HG03342 (cell line): Measurements from ENCODE around the gene RAP1A.

Experiments used
- ATAC-seq: cut with Tn5 transposase; IDR thresholded peaks from one replicate; pipeline ENCODE4 v1.9.1; 2021; ENCODE audit warnings: mild to moderate bottlenecking, moderate library complexity; ENCODE audit not compliant: unreplicated experiment

Gene RAP1A

DNA sequence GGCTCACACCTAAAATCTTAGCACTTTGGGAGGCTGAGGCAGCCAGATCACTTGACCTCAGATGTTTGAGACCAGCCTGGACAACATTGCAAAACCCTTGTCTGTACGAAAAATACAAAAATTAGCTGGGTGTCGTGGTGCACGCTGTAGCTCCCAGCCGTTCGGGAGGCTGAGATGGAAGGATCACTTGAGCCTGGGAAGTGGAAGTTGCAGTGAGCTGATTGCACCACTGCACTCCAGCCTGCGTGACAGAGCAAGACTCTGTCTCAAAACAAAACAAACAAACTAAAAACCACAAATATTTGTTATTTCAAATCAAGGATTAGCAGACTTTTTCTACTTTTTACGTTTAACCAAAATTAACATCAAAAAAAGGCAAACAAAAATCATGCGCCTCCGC is 88.3 kb downstream of the RAP1A start:
- no peak for ATAC-seq

DNA sequence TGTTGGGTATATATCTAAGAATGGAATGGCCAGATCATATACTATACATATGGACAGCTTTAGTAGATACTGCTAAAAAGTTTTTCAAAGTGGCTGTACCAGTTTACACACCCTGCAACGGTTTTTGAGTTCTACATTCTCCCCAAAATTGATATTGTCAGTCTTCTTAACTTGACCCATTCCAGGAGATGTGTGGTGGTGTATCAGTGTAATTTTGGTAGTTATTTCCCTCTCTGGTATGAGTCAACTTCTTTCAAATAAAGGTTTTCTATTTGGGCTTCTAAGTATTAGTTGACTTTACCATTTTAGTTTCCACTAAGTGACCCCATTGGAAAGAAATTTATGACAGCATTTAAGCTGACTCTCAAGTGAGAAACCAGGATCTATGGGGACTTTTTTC is 90.4 kb downstream of the RAP1A start:
- no peak for ATAC-seq

DNA sequence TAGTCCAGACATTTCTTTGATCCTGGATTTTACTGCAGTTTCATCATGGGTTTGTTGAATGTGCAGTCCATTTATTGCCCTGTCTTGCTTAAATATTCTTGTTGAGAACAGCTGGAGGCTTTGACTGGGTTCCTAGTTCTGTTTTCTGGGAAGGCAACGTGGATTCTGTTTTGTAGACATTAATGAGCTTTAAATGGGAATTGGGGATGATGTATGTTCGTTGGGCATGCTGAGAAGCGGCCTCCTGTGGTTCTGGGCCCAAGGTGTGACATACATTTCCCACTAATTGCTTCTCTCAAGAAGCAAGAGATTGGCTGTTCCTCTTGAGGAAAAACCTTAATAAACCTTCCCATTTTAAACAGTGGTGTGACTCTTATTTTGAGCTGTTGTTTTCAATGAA is 96.7 kb downstream of the RAP1A start:
- no peak for ATAC-seq

DNA sequence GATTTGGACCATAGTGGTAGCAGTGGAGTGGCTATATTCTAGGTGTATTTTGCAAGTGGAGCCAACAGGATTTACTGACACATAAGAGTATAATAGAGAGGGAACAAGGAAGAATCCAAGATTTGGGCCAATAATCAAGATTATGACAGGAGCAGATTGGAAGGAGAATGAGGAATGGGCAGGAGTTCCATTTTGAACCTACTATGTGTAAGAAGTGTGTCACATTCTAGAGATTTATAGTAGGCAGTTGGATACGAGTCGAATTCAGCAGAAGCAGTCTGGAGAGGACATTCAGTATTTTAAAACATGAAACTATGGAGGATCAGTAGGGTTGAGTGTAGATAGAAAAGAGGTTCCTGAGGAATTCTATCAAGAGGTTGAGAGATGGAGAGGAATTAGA is 97.9 kb downstream of the RAP1A start:
- no peak for ATAC-seq

DNA sequence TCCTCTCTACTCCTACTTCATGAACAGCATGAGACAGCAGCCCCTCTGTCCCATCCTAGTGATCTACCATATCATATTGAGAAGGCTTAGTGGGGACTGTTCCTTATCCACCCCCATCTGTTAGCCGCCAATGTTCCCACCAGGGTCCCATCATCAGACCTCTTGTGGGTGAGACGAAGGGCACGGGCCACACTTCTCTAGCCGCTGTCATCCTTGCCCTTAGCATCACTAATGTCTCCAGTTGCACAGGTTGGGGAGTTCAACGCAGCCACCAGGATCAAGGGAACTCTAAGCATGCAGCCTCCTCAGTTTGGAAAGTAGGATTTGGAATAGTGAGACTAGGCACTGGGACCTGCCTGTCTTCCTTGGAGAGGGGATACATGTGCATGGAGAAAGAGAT is 99.5 kb downstream of the RAP1A start:
- no peak for ATAC-seq

DNA sequence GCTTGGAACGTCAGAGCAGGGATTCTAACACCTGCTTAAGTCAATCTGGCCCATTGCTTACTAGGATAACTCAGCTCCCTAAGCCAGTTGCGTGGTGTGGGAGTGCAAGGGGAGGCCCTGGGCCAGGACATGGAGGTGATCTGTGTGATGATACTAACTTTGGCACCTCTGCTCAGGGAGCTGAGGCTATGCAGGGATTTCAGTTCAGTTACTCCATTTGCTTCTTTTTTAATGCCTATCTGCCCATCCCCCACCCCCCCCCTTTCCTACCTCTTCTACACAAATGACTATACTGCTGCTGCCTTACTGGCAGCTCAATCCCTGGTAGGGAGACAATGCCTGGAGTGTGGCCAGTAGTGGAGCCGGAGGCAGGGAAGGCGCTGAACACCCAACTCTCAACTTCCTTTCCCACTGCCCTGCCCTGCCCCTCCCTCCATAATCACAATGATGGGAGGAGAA is 100.1 kb downstream of the RAP1A start:
- ATAC-seq: no peak

DNA sequence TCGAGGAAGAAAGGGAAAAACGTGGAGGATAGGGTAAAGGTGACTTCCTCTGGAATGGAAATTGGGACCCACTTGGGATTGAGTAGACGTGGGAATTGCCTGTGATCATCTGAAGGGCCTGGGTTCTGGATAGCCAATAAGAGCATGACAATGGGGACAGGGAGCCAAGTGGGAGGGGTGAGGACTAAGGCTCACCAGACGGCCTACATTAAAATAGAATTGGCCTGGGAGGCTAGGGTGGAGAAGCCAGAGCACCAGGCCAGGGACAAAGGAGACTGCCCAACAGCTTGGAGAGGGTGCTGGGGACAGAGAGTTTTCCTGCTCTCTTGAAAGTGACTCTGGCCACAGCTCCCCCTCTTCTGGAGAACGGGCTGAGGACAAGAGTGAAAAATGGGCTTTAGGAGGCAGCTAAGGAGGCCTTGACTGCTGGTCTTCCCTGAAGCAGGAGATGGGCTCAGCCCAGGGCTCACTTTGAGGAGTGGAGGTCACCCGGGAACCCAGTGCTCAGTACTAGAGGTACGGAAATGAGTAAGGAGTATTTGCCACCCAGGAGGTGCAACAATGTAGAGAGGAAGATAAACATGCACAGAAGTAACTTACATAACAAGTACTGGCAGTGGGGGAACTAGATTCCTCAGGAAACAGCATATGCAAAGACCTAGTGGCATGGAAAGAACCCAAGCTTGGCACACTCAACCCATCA is 100.8 kb downstream of the RAP1A start:
- ATAC-seq: no peak

DNA sequence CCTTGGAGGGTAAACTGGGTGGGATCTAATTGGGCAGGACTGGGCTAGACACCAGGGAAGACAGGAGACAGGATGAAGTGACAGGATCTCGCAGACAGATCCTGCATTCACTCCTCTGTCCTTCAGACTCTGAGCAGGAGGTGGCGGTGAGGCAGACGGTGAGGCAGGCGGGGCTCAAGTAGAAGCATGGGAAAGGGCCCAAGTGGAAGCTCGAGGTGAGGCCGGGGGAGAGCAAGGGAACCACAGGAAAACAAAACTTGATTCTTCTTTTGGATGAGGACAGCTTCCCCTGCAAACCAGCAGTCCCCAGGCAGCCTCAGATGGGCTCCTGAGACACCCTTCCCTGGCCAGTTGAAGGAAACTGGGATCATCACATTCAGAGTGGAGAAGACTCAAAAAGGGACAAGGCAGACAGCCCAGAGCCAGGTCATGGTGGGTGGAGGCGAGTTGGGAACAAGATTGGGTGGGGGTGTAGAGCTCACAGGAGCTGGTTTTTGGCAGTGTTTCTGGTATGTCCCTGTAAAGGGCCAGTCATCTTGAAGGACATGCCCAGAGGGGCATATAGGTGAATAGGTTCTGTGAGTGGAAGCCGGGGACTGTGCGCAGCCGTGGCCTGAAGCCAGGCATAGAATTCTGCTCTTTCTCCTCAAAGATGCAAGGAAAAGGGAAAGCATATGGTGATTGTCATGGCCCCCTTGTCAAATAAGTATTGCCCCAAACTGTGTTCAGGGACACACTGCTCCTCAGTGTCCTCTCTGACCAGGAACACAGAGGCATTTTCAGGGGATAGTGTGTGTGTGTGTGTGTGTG is 101.6 kb downstream of the RAP1A start:
- ATAC-seq: no peak

DNA sequence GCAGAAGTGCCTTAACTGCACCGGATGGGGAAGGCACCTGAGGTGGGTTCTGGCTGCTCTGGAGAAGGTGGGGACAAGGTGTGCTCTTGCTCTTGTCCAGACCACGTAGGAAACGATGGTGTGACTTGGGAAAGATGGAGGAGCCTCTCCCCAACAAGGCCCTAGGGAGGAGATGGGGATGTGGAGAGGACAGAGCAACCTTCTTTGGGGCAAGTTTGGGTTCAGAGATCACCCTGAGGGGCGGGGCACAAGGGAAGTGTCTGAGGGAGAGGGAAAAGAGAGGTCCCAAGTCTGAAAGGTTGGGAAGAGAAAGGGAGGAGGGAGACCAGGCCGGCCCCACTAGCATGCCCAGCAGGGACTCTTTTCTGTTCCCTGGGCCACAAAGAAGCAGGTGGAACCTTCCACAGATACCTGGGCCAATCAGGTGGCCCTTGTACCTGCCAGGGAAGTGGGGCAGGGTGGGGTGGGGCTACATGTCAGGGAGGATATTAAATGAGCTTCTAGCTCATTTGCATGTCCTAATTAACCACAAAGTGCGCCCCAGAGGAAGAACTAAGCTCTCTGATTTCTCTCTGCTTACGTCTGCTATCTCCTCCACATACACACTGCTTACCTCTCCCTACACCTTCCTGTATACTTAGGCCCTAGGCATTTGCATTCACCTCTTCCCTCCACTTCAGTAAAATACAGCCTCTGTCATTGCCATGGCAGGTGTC is 103.7 kb downstream of the RAP1A start:
- ATAC-seq: no peak

DNA sequence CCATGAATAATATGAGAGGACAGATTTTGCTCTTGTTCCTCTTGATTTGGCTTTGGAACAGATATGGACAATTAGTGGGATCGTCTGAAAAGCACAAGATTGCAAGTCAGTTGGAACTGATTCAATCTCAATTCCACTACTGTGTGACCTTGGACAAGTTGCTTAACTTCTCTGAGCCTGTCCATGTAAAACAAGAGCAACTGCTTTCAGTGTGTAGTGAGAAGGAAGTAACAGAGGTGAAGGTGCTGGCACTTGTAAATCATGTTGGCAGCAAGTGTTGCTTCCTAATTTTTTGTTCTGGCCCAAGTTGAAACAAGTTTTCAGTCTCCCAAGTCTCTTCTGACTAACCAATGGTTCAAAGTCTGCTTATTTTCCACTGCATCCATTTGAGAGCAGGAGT is 104.3 kb downstream of the RAP1A start:
- ATAC-seq: no peak

DNA sequence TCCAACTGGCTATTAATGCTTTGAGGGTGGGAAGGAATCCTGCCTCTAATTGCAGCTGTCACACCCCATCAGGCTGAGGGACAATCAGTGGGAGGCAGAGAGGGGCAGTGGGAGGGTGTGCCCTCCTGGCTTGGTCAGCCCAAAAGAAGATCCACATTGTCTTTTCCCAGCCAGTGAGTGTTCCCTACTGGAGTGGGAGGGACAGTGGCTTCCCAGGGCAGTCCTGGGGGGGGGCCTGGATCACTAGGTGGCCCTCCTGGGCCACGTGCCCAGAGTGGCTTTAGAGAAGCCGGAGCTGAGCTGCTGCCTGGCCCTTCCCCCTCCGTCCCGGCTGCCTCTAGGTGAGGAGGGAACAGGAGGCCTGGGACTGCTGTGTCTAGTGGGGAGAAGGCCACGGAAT is 105.6 kb downstream of the RAP1A start:
- ATAC-seq: no peak

DNA sequence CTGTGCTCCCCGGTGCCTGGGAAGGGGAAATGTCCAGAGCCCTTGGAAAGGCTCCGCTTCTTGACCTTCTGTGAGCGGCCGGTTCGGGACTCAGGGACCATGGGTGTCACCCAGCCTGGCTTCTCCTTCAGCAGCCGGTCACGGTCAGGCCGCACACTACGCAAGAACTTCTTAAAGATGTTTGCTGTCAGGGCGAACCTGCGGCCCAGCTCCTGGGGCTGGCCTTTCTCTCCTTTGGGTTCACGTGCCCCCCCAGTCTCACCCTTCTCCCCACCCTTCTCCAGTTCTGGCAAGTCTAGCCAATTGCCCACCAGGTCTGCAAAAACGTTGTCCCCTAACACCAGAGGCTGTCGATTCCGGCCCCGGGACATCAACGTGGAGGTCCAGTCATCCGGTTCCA is 107.5 kb downstream of the RAP1A start:
- ATAC-seq: no peak

DNA sequence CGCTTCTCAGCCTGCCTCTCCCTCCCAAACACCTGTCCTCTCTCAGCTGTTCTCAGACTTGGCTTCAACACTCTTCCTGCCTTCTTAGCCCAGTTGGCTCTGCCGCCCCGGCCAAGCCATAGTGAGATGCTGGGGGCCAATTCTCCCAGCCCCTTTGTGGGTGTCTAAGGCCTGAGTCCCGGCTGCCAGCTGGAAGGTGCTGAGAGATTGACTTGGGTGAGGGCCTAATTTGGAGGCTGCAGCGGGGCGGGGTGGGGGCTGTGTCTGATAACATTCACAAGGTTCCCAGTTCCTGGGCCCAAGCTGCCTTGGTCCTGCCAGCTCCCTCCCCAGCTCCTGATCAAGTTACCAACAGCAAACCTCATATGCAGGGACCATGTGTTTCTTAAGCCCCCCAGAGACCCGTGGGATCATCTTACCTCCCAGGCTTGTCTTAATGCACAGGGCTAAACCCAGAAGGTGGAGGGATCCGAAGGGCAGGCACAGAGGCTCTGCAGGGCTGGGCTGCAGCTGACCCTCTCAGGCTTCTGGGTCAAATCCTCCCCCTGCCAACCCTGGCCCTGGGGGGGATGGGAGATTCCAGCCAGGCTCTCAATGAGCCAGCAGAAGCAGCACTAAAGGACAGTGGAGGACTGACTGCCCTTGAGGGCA is 109.8 kb downstream of the RAP1A start:
- no peak for ATAC-seq

DNA sequence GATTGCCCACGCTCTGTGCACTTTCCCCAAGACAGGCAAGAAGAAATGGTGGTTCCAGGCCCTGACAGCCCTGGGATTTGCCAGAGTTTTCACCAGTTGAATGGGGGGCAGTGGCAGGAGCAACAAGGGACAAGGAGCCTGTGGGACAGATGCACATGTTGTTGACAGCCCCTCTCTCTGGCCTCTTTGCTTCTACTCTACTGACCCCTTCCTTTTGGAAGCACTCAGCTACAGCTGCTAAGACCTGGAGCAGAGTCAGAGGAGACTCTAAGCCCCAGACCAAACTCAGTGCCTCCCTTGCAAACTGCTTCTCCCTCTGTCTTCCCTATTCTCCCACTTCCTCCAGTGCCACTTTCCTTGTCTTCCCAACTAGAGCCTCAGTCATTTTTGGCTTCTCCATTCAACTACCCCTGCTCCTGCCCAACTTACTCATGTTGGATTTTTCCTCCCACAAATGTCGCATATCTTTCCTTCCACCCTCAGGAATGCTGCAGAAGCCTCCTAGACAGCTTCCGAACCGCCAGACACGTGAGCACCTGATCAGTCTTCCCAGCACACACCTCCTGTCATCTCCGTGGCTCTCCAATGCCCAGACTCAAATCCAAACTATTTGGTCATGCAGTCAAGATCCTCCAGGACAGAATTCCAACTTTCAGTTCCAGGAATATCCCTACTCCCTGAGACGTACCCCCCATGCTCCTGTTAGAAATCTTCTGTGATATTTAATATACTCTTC is 110.5 kb downstream of the RAP1A start:
- ATAC-seq: no peak

DNA sequence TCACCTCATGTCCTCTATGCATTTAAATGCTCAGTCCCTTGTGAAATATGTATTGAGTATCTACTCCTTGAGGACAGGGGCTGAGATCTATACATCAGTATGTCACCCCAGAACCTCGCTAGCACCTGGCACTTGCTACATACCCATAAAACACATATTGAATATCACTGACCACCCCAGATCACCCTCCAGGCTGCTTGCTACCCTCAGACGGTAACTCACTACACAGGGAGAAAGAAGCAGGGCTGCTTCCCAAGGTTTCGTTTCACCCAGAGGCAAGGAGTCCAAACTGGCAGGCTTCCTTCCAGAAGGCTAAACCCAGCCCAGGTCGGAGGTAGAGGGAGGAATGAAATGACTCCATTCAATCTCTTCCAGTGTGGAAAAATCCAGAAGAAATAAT is 111.1 kb downstream of the RAP1A start:
- no peak for ATAC-seq

DNA sequence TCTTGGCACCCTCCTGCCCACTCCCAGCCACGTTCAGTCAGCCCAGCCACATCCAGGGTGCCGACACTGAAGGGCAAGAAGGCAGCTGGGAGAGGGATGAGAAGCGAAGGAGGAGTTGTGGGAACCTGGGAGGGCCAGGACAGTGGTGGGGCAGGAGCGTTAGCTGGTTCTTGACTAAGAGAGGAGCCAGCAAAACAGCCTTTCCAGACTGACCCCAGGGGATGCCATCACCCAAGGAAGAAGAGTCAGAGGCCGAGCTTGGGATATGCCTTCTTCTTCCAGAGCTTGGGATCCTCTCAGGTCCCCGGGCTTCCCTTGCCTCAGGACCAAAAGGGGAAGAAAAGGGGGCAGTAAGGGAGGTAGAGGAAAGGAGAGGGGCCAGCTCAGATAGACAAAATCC is 112.4 kb downstream of the RAP1A start:
- ATAC-seq: no peak

DNA sequence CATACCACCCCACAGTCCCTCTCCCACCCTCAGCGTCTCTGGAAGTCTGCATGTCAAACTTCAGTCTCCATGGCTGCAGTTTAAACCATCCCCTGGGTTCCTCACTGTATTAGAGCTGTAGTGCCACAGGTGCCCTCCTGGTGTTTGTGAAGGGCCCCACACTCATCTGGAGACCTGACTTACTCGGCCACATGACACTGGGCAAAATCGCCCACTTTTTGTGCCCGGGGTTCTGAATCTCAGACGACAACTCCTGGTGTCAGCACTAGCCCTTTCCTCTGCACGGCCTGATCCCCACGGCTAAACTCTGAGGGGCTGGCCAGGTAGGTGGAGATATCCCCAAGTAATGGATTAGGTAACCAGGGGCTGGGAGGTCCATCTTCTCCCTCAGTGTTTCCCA is 113.1 kb downstream of the RAP1A start:
- ATAC-seq: no peak

DNA sequence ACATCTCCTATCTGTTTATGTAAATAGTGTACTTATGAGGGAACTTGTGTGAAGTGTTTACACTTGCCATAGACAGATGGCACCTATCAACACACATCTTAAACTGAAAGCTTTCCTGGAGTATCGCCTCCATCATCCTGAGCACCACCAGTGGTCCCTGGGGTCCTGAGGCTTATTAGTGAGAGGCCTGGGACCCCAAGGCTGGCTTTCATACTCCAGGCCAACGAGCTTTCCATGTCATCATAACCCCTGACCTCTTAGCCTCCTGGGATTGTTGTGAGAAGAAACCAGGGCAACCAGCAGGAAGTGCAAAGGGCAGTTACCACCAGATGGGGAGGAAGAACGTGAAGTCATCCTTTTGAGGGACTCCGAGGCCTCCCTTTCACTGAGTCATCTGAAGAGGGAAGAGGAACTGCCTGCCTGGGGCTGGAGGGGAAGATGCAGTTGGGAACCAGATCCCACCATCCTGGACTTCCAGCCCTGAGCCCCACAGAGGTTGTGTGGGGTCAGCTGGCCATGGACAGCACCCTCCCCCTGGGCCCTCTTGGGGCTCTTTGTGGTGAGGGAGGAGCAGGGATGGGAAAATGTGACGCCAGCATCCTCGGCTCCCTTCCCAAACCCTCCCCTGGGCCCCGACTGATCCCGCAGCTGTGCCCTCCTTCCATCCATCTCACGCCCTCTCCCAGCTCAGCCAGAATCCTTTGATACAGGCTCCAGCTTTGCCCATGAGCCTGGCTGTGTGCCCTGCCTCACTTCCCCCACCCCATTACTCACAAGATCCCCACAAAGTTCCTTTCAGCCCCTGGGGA is 113.8 kb downstream of the RAP1A start:
- ATAC-seq: no peak

DNA sequence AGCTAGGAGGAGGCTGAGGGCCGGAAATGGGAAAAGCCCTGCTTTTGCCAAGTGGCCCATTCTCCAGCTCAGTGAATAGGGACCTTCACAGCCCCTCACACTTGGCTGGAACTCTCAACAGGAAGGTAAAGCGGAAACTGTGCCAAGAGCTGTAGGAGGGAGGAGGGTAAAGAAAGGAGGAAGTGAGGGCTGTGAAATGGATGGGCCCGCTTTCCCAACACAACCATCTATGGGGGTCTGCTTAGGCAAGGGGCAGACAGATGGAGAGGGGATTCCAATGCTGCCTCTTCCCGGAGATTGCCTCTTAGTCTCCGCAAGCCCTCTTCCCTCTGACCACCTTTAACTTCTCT is 114.4 kb downstream of the RAP1A start:
- ATAC-seq: no peak

DNA sequence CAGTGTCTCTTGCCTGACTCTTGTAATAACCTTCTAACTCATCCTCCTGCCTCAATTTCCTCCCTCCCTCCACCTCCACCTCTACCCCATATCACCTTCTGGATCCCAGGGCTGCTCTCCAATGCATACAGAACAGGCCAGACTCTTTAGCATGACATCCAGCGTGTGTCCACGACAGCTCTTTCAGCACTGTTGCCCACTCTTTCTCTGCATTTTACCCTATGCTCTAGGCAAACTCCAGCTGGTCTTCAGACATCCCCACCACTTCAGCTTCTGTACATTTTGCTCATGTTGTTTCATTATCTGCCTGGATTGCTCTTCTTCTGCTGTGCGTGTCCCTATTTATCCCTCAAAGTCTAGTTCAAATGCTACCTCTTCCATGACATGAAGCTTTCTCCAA is 114.8 kb downstream of the RAP1A start:
- no peak for ATAC-seq
